ENCODE results near the gene PGR. TPM values are rescaled to one million over a fixed set of nuclear protein-coding genes. Genes with fewer than 3 reads are reported as not detected.

The PGR gene
- total RNA-seq, 1 donor, result under 0.01 TPM

GRCh38 chr11:100984668-100985067 lies 144.9 kb downstream of the PGR start:
- H2AFZ ChIP-seq (ENCODE audit: low read length), result no peak overlapping the region
- no peak overlapping the region for H3K4me3 ChIP-seq (ENCODE audit: insufficient read depth, low read length)
- no peak overlapping the region for H3K27ac ChIP-seq (ENCODE audit: low read depth, low read length)
- H3K9me3 ChIP-seq (ENCODE audit: low read depth, low read length), result no peaks in the 10 kb centered on the region
- no peak overlapping the region for H3K4me2 ChIP-seq (ENCODE audit: insufficient read depth, low read length)
- no peaks in the 10 kb centered on the region for H3K36me3 ChIP-seq (ENCODE audit: insufficient read depth, low read length)
- no peak for TF ChIP-seq CTCF (IDR thresholded peaks at IDR 0.05; ENCODE audit: extremely low read depth, low read depth, low read length)
- no peaks in the 10 kb centered on the region for H3K4me1 ChIP-seq (ENCODE audit: insufficient read depth, low read length)
- DNase-seq (ENCODE audit: insufficient read length, low spot score, missing footprints), result no peak
- H3K79me2 ChIP-seq (ENCODE audit: insufficient read depth, low read length), result no peaks in the 10 kb centered on the region
- H3K27me3 ChIP-seq (ENCODE audit: insufficient read depth, low read length), result no peaks in the 10 kb centered on the region
- no peaks in the 10 kb centered on the region for H4K20me1 ChIP-seq (ENCODE audit: insufficient read depth, low read length)

GRCh38 chr11:100981196-100981824 lies 148.3 kb downstream of the PGR start:
- Histone ChIP-seq H3K27ac (ENCODE audit: low read depth, low read length) (no peak overlapping the region), H3K4me3 (ENCODE audit: insufficient read depth, low read length) (no peak overlapping the region), H3K27me3 (ENCODE audit: insufficient read depth, low read length) (no peaks in the 10 kb centered on the region), H3K79me2 (ENCODE audit: insufficient read depth, low read length) (no peaks in the 10 kb centered on the region), H3K4me1 (ENCODE audit: insufficient read depth, low read length) (no peaks in the 10 kb centered on the region), H2AFZ (ENCODE audit: low read length) (no peak overlapping the region), H3K4me2 (ENCODE audit: insufficient read depth, low read length) (no peak overlapping the region), H3K9me3 (ENCODE audit: low read depth, low read length) (no peaks in the 10 kb centered on the region), H3K36me3 (ENCODE audit: insufficient read depth, low read length) (no peaks in the 10 kb centered on the region), H4K20me1 (ENCODE audit: insufficient read depth, low read length) (no peaks in the 10 kb centered on the region)
- no peak for TF ChIP-seq CTCF (IDR thresholded peaks at IDR 0.05; ENCODE audit: extremely low read depth, low read depth, low read length)
- DNase-seq (ENCODE audit: insufficient read length, low spot score, missing footprints), result no peak

GRCh38 chr11:100980156-100980555 lies 149.5 kb downstream of the PGR start:
- no peak for DNase-seq (ENCODE audit: insufficient read length, low spot score, missing footprints)
- H3K79me2 ChIP-seq (ENCODE audit: insufficient read depth, low read length), result no peaks in the 10 kb centered on the region
- H3K9me3 ChIP-seq (ENCODE audit: low read depth, low read length), result no peaks in the 10 kb centered on the region
- H3K4me2 ChIP-seq (ENCODE audit: insufficient read depth, low read length), result no peak overlapping the region
- H3K27ac ChIP-seq (ENCODE audit: low read depth, low read length), result no peak overlapping the region
- H3K27me3 ChIP-seq (ENCODE audit: insufficient read depth, low read length), result no peaks in the 10 kb centered on the region
- TF ChIP-seq CTCF (IDR thresholded peaks at IDR 0.05; ENCODE audit: extremely low read depth, low read depth, low read length), result peak; percentile 23
- H3K36me3 ChIP-seq (ENCODE audit: insufficient read depth, low read length), result no peaks in the 10 kb centered on the region
- no peak overlapping the region for H2AFZ ChIP-seq (ENCODE audit: low read length)
- no peaks in the 10 kb centered on the region for H3K4me1 ChIP-seq (ENCODE audit: insufficient read depth, low read length)
- no peak overlapping the region for H3K4me3 ChIP-seq (ENCODE audit: insufficient read depth, low read length)
- H4K20me1 ChIP-seq (ENCODE audit: insufficient read depth, low read length), result no peaks in the 10 kb centered on the region
